ENCODE measurements around the gene KDM2B.
"Not testable (repeated sequence)": the region's sequence is repeated elsewhere in the genome, so short reads cannot be mapped to it uniquely, and the experiment has no call there.

The KDM2B gene

GRCh38 chr12:121489874-121490273 is 90.9 kb downstream of the KDM2B start:
- DNase-seq (ENCODE audit: insufficient read length, low spot score) (no peak), FAIRE-seq (no peak)
- no peak for TF ChIP-seq CTCF (IDR thresholded peaks at IDR 0.05; ENCODE audit: insufficient read depth, missing control alignments)

DNA sequence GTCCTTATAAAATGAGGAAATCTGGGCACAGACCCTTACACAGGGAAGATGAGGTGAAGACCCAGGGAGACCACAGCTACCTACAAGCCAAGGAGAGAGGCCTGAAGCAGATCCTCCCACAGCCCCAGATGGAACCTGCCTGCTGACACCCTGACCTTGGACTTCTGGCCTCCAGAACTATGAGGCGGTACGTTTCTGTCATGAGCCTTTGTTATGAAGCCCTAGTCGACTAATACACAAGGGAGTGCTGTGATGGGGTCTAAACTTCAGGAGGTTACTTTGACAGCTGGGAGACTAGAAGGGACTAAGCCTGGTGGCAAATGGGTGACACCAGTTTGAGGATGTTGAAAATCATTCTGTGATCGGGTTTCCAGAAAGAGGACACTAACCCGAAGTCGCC is 95.9 kb downstream of the KDM2B start:
- FAIRE-seq (no peak), DNase-seq (ENCODE audit: insufficient read length, low spot score) (no peak)
- TF ChIP-seq CTCF (IDR thresholded peaks at IDR 0.05; ENCODE audit: insufficient read depth, missing control alignments) = no peak

DNA sequence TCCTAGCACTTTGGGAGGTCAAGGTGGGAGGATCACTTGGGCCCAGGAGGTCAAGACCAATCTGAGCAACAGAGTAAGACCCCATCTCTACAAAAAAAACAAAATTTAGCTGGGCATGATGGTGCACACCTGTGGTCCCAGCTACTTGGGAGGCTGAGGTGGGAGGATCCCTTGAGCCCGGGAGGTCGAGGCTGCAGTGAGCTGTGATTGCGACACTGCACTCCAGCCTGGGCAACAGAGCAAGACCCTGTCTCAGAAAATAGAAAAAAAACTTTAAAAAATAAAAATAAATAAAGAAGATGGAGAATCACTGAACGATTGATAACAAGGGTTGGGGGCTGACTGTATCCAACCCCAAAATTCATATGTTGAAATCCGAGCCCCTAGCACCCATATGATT is 96.3 kb downstream of the KDM2B start:
- FAIRE-seq; DNase-seq (ENCODE audit: insufficient read length, low spot score): not testable (repeated sequence)

DNA sequence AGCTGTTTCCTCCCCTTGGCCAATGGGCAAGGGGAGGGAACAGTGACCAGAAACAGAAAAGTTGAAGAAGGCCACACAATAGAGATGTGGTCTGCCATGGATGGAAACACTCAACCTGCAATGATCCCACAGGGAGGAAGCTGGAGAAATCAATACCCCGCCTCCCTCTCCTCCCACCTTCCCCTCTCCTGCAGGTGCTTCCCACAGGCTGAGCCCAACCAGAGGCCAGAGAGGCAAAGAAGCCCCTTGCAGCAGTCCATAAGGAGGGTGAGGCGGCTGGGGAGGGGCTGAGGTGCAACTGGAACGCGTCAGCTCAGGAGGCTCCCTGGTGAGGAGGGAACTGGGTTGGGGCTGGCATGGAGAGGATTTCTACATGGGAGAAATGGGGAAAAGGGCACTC is 96.9 kb downstream of the KDM2B start:
- TF ChIP-seq CTCF (IDR thresholded peaks at IDR 0.05; ENCODE audit: insufficient read depth, missing control alignments) = no peak
- no peak for DNase-seq (ENCODE audit: insufficient read length, low spot score)
- FAIRE-seq = no peak

DNA sequence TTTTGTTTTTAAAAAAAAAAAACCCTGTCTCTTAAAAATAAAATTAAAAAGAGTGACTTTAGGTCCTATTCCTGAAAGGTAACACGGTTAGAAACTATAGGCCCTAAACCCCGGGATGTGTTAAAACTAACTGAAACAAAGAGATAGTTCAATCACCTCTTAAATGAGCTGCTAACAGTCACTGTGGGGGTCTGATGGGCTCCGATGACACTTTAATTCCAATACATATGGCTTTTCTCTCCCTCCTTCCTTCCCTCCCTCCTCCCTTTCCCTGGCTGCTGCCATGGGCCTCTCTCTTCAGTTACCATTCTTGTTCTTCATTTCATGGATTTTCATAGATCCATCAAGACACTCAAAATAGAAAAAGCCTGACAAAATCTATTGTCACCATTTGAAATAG is 104.3 kb downstream of the KDM2B start:
- no peak for DNase-seq (ENCODE audit: insufficient read length, low spot score)
- no peak for TF ChIP-seq CTCF (IDR thresholded peaks at IDR 0.05; ENCODE audit: insufficient read depth, missing control alignments)
- FAIRE-seq = no peak

GRCh38 chr12:121475279-121475678 is 105.5 kb downstream of the KDM2B start:
- DNase-seq (ENCODE audit: insufficient read length, low spot score) = no peak
- FAIRE-seq = no peak
- TF ChIP-seq CTCF (IDR thresholded peaks at IDR 0.05; ENCODE audit: insufficient read depth, missing control alignments) = no peak

DNA sequence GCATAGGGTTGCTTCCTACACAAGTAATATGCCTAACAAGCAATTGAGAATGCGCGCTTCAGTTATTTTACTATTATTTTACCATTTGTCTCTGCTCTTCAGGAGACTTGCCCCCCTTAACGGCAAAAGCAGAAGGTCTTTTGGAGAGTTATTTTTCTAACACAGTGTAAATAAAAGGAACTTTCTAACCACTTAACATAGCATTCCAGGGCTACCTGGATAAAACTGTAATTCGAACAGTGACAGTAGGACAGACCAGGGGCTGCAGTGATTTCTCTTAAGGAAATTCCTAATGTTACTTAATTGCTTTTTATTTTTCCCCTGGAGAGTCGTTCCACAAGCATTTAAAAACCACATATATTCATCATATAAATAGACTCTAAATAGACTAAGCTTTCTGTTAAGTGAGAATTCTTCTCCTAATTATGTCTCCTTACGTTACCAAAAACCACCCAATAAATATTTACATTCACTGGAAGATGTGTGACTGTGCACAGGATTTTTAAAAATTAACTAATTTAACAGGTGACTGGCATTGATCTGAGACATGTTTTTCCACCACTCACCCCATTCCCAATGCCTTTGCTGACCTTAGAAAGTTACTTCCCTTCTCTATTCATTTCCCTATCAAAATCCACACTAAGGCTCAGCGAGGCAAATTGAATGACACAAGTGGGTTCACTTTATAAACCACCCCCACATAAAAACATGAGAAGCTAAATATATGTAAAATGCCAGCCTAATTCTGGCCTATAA is 108.5 kb downstream of the KDM2B start:
- FAIRE-seq = no peak
- no peak for DNase-seq (ENCODE audit: insufficient read length, low spot score)

More for the DNA sequence above, 108.5 kb downstream of the KDM2B start:
- no peak for TF ChIP-seq CTCF (IDR thresholded peaks at IDR 0.05; ENCODE audit: insufficient read depth, missing control alignments)

Data from D721Med (cell line).